Panc1 (cell line): ENCODE results near the gene MAD1L1. TPM values are rescaled to one million over a fixed set of nuclear protein-coding genes. Genes with fewer than 3 reads are reported as not detected.

Source experiments
- ATAC-seq: fragments of 200-7000 bp; cut with Tn5 transposase; 2 replicates; pipeline ENCODE4 v1.9.1; 2020; ENCODE audit warnings: mild to moderate bottlenecking, moderate library complexity
- BruUV-seq: library from RNA; stranded (reverse); fragments of 400-500 nt; replicated peaks from 2 replicates; lab custom pipeline; 2021; lab: Mats Ljungman, UMichigan
- CTCF ChIA-PET: fragments of 300-600 bp; sonication (Branson Sonifier 250); formaldehyde crosslinking; loops from one replicate; lab custom pipeline; 2022; ENCODE audit warnings: antibody characterized with exemption; lab: Charles Lee
- POLR2A ChIA-PET: fragments of 300-600 bp; sonication (Branson Sonifier 250); formaldehyde crosslinking; loops from one replicate; lab custom pipeline; 2022; ENCODE audit warnings: antibody characterized with exemption; lab: Charles Lee
- DNase-seq: peaks from one replicate; pipeline ENCODE4 v3.0.0-alpha.2; 2010; ENCODE audit warnings: low read depth, low spot score
- H3K27ac ChIP-seq: 2 replicates; pipeline ENCODE4 v1.5.1; 2011; ENCODE audit warnings: mild to moderate bottlenecking, low read length, inconsistent platforms
- H3K27me3 ChIP-seq: fragments of 200-500 bp; sonication (Bioruptor generic); 2 replicates; pipeline ENCODE4 v1.6.0; 2014; ENCODE audit warnings: low read length, inconsistent platforms; ENCODE audit not compliant: control insufficient read depth, insufficient read depth
- H3K36me3 ChIP-seq: fragments of 200-500 bp; sonication (Bioruptor generic); 2 replicates; pipeline ENCODE4 v1.5.1; 2014; ENCODE audit warnings: inconsistent platforms, mild to moderate bottlenecking, low read length, moderate library complexity; ENCODE audit not compliant: control insufficient read depth, insufficient read depth
- H3K4me1 ChIP-seq: 2 replicates; pipeline ENCODE4 v1.5.1; 2011; ENCODE audit warnings: inconsistent platforms, mild to moderate bottlenecking, low read length, moderate library complexity; ENCODE audit not compliant: control insufficient read depth, insufficient read depth
- H3K4me3 ChIP-seq, 2 experiments: 2 replicates each; pipeline ENCODE4 v1.5.1; 2011 to 2012; ENCODE audit warnings: low read depth in 2 of 2, low read length in 2 of 2, mild to moderate bottlenecking in 2 of 2, inconsistent platforms in 1 of 2, moderate library complexity in 1 of 2
- H3K9me3 ChIP-seq: fragments of 200-500 bp; sonication (Bioruptor generic); 2 replicates; pipeline ENCODE4 v1.5.1; 2014; ENCODE audit warnings: low read depth, mild to moderate bottlenecking, inconsistent platforms, low read length, moderate library complexity; ENCODE audit not compliant: control insufficient read depth, insufficient read depth
- POLR2AphosphoS5 ChIP-seq: IDR thresholded peaks from 2 replicates; pipeline ENCODE4 v1.6.1; 2012; ENCODE audit warnings: mild to moderate bottlenecking, low read depth, low read length, moderate library complexity
- SIN3A ChIP-seq: IDR thresholded peaks from 2 replicates; pipeline ENCODE4 v1.6.1; 2012; ENCODE audit warnings: low read depth, mild to moderate bottlenecking, low read length, moderate library complexity, borderline replicate concordance; ENCODE audit not compliant: insufficient read depth
- TCF7L2 ChIP-seq: IDR thresholded peaks from 2 replicates; pipeline ENCODE4 v1.6.1; 2011; ENCODE audit warnings: mild to moderate bottlenecking, low read depth, low read length, inconsistent platforms
- in situ Hi-C: cut with HindIII; loops from 2 replicates; pipeline ENCODE4 v1.10.0; 2016; ENCODE audit warnings: low sequenced_read_pairs, low pct_unique_long_range_greater_than_20kb
- intact Hi-C: fragments of 100-400 bp; cut with micrococcal nuclease; formaldehyde crosslinking; loops from one replicate; pipeline ENCODE4 v1.10.0; 2022; ENCODE audit not compliant: unreplicated experiment
- total RNA-seq: library from RNA; stranded (reverse); gene quantifications from one replicate; pipeline ENCODE4 v1.2.1, GENCODE V29; 2021; ENCODE audit not compliant: unreplicated experiment
- TF ChIP-seq, protein P1 (sequence below): fragments of 450-650 bp; IDR thresholded peaks from 2 replicates; pipeline ENCODE4 v1.5.1; 2017; ENCODE audit warnings: mild to moderate bottlenecking
- TF ChIP-seq, protein P2 (sequence below), 2 experiments: IDR thresholded peaks; 2 replicates each; pipeline ENCODE4 v1.6.1; 2011 to 2012; ENCODE audit warnings: low read depth in 2 of 2, control low read depth in 1 of 2, low read length in 1 of 2, mild to moderate bottlenecking in 1 of 2, moderate library complexity in 1 of 2; ENCODE audit not compliant: insufficient read depth in 1 of 2

MAD1L1 gene
- total RNA-seq, 1 experiment from 2014 or later = 70.8 TPM

DNA sequence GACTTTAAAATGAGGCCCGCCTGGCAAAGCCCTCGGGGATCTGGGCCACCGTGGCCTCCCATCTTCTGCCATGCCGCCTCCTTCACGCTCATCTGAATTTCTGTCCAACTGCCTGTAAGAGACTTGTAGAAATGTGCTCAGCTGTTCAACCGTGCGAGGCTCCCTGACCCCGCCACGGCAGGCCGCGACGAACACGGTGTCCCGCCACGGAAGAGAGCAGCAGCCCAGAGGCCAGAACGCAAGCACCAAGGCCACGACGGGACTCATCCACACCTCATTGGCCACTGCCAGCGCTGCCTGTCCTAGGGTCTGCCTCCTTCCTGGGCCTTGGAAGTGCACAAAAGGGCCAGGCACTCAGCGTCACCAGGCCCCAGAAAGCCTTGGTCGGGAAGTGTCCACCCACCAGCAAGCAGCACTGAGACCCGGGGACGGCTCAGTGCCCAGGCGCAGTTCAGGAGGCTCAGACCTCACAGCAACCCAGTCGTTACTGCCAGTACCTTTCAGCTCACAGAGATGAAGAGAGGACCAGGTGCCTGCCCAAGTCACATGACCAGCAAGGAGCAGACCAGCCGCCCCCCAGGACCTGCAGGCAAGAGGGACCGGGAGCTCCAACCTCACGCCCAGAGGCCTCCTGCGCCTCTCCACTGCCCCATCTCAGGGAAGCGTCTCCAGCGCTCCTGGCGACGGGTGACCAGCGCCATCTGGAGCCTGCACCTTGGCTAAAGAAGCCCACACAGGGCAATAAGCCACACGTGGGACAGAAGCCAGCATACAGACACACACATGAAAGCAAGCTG, 85.9 kb downstream of the MAD1L1 start:
- Histone ChIP-seq H3K9me3 (no peaks in the 10 kb centered on the region), H3K27ac (no peak overlapping the region), H3K4me3 (no peak overlapping the region), H3K36me3 (no peaks in the 10 kb centered on the region), H3K4me1 (0 out of 2 replicates have a peak, but pooled peaks cover 4% of the 10 kb centered on the region), H3K27me3 (no peaks in the 10 kb centered on the region)
- POLR2A ChIA-PET = no interaction called here
- no TSS peak for BruUV-seq
- intact Hi-C loops = no loop called here
- TF ChIP-seq TCF7L2 (no peak), SIN3A (no peak), POLR2AphosphoS5 (no peak)
- TF ChIP-seq, protein P1, sequence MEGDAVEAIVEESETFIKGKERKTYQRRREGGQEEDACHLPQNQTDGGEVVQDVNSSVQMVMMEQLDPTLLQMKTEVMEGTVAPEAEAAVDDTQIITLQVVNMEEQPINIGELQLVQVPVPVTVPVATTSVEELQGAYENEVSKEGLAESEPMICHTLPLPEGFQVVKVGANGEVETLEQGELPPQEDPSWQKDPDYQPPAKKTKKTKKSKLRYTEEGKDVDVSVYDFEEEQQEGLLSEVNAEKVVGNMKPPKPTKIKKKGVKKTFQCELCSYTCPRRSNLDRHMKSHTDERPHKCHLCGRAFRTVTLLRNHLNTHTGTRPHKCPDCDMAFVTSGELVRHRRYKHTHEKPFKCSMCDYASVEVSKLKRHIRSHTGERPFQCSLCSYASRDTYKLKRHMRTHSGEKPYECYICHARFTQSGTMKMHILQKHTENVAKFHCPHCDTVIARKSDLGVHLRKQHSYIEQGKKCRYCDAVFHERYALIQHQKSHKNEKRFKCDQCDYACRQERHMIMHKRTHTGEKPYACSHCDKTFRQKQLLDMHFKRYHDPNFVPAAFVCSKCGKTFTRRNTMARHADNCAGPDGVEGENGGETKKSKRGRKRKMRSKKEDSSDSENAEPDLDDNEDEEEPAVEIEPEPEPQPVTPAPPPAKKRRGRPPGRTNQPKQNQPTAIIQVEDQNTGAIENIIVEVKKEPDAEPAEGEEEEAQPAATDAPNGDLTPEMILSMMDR = no peak
- TF ChIP-seq, protein P2, sequence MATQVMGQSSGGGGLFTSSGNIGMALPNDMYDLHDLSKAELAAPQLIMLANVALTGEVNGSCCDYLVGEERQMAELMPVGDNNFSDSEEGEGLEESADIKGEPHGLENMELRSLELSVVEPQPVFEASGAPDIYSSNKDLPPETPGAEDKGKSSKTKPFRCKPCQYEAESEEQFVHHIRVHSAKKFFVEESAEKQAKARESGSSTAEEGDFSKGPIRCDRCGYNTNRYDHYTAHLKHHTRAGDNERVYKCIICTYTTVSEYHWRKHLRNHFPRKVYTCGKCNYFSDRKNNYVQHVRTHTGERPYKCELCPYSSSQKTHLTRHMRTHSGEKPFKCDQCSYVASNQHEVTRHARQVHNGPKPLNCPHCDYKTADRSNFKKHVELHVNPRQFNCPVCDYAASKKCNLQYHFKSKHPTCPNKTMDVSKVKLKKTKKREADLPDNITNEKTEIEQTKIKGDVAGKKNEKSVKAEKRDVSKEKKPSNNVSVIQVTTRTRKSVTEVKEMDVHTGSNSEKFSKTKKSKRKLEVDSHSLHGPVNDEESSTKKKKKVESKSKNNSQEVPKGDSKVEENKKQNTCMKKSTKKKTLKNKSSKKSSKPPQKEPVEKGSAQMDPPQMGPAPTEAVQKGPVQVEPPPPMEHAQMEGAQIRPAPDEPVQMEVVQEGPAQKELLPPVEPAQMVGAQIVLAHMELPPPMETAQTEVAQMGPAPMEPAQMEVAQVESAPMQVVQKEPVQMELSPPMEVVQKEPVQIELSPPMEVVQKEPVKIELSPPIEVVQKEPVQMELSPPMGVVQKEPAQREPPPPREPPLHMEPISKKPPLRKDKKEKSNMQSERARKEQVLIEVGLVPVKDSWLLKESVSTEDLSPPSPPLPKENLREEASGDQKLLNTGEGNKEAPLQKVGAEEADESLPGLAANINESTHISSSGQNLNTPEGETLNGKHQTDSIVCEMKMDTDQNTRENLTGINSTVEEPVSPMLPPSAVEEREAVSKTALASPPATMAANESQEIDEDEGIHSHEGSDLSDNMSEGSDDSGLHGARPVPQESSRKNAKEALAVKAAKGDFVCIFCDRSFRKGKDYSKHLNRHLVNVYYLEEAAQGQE (IDR thresholded peaks at IDR 0.05; ENCODE audit: insufficient read depth in 1 of 2, low read depth in 2 of 2, low read length in 1 of 2) = no peak
- in situ Hi-C loops = no loop called here
- ATAC-seq = no peak
- DNase-seq = no peak
- CTCF ChIA-PET = interaction anchor here (0.6 to 1.1 kb wide), 2 partner anchors 14 to 482 kb away, joined by 3 to 6 read pairs; no protein-coding TSS in a partner anchor

DNA sequence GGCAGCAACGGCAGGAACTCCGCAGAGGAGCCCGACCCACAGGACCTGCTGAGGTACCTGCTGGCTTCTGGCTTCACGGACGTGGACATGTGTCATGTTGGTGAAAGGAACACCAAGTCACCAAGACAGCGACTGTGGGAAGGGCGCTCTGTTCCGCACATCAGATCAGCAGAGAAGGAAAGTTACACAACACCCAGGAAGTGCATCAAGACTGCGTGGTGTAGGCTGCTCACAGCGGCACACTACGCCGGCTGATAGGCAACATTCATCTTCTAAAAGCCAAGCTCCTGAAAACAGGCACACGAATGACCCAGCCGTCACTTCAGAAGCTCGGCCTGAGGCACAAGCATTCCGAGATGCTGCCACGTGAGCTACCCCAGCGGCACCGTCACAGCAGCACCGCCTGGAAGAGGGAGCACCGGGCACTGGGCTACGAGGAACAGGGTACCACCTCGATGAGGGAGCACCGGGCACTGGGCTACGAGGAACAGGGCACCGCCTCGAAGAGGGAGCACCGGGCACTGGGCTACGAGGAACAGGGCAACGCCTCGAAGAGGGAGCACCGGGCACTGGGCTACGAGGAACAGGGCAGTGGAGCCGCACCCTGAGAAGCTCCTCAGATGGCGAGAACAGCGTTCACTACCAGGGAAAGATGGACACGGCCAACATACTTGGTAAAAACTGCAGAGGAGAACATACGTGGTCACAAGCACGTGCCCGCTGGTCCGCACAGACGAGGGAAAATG, 86.7 kb downstream of the MAD1L1 start:
- POLR2A ChIA-PET = interaction anchor here (0.5 kb wide), 1 partner anchor 30 kb away, joined by 3 read pairs; no protein-coding TSS in a partner anchor
- intact Hi-C loops = no loop called here
- no peaks in the 10 kb centered on the region for H3K9me3 ChIP-seq
- no peaks in the 10 kb centered on the region for H3K27me3 ChIP-seq
- DNase-seq (no peak), ATAC-seq (no peak)
- TF ChIP-seq TCF7L2 = no peak
- TF ChIP-seq POLR2AphosphoS5 = no peak
- TF ChIP-seq, protein P1 = no peak
- TF ChIP-seq SIN3A = no peak
- TF ChIP-seq, protein P2 (IDR thresholded peaks at IDR 0.05; ENCODE audit: insufficient read depth in 1 of 2, low read depth in 2 of 2, low read length in 1 of 2) = no peak
- H3K27ac ChIP-seq = no peak overlapping the region
- no peak overlapping the region for H3K4me3 ChIP-seq
- H3K4me1 ChIP-seq = 0 out of 2 replicates have a peak, but pooled peaks cover 1% of the 10 kb centered on the region
- no TSS peak for BruUV-seq
- no peaks in the 10 kb centered on the region for H3K36me3 ChIP-seq
- CTCF ChIA-PET = interaction anchor here (1.1 kb wide), 1 partner anchor 15 kb away, joined by 3 read pairs; no protein-coding TSS in a partner anchor
- in situ Hi-C loops = no loop called here
